Sigmoid colon (tissue), 4 donors: ENCODE results near the gene CTSF.

Source experiments
- POLR2AphosphoS5 ChIP-seq, 4 donors: sonication (generic); formaldehyde crosslinking; IDR thresholded peaks; one replicate each; pipeline ENCODE4 v1.6.1; 2017; ENCODE audit warnings: antibody characterized with exemption in 4 of 4
- TF ChIP-seq, protein P1 (sequence below), 4 experiments: fragments of 450-650 bp in 3 of 4; fragments of 200-600 bp in 1 of 4; IDR thresholded peaks; one replicate each; pipeline ENCODE4 v1.5.1; 2016 to 2019; ENCODE audit warnings: antibody characterized with exemption in 4 of 4, mild to moderate bottlenecking in 3 of 4, moderate library complexity in 2 of 4

GRCh38 chr11:66523611-66524010 lies 44.8 kb downstream of the CTSF start:
- TF ChIP-seq, protein P1, sequence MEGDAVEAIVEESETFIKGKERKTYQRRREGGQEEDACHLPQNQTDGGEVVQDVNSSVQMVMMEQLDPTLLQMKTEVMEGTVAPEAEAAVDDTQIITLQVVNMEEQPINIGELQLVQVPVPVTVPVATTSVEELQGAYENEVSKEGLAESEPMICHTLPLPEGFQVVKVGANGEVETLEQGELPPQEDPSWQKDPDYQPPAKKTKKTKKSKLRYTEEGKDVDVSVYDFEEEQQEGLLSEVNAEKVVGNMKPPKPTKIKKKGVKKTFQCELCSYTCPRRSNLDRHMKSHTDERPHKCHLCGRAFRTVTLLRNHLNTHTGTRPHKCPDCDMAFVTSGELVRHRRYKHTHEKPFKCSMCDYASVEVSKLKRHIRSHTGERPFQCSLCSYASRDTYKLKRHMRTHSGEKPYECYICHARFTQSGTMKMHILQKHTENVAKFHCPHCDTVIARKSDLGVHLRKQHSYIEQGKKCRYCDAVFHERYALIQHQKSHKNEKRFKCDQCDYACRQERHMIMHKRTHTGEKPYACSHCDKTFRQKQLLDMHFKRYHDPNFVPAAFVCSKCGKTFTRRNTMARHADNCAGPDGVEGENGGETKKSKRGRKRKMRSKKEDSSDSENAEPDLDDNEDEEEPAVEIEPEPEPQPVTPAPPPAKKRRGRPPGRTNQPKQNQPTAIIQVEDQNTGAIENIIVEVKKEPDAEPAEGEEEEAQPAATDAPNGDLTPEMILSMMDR (IDR thresholded peaks at IDR 0.05) = no peak
- no peak for TF ChIP-seq POLR2AphosphoS5 (IDR thresholded peaks at IDR 0.05)
